MG63 (cell line): ENCODE measurements around the gene PASK. TPM values are rescaled to one million over a fixed set of nuclear protein-coding genes. Genes with fewer than 3 reads are reported as not detected.
"Not testable (repeated sequence)": the region's sequence is repeated elsewhere in the genome, so short reads cannot be mapped to it uniquely, and the experiment has no call there.

Experiments used
- DNase-seq: peaks from one replicate; pipeline ENCODE4 v3.0.0-alpha.2; 2020
- H3K27me3 ChIP-seq: fragments of 250-450 bp; sonication (Bioruptor Pico); 2 replicates; pipeline ENCODE4 v1.5.1; 2020; ENCODE audit warnings: mild to moderate bottlenecking, moderate library complexity
- H3K36me3 ChIP-seq: fragments of 250-450 bp; sonication (Bioruptor Pico); 2 replicates; pipeline ENCODE4 v1.5.1; 2020; ENCODE audit warnings: mild to moderate bottlenecking, moderate library complexity
- H3K4me3 ChIP-seq: fragments of 250-450 bp; sonication (Bioruptor Pico); 2 replicates; pipeline ENCODE4 v1.5.1; 2020; ENCODE audit warnings: mild to moderate bottlenecking, moderate library complexity
- H3K9me3 ChIP-seq: fragments of 250-450 bp; sonication (Bioruptor Pico); 2 replicates; pipeline ENCODE4 v1.5.1; 2020; ENCODE audit warnings: mild to moderate bottlenecking, moderate library complexity
- total RNA-seq: library from RNA; depleted of rRNA; stranded (reverse); fragments of >200 nt; shearing (Covaris generic); gene quantifications from 2 replicates; pipeline ENCODE4 v1.2.3, GENCODE V29; 2014; ENCODE audit warnings: low replicate concordance

Gene PASK
- total RNA-seq, 1 experiment from 2014 or later: 3.7 TPM

DNA sequence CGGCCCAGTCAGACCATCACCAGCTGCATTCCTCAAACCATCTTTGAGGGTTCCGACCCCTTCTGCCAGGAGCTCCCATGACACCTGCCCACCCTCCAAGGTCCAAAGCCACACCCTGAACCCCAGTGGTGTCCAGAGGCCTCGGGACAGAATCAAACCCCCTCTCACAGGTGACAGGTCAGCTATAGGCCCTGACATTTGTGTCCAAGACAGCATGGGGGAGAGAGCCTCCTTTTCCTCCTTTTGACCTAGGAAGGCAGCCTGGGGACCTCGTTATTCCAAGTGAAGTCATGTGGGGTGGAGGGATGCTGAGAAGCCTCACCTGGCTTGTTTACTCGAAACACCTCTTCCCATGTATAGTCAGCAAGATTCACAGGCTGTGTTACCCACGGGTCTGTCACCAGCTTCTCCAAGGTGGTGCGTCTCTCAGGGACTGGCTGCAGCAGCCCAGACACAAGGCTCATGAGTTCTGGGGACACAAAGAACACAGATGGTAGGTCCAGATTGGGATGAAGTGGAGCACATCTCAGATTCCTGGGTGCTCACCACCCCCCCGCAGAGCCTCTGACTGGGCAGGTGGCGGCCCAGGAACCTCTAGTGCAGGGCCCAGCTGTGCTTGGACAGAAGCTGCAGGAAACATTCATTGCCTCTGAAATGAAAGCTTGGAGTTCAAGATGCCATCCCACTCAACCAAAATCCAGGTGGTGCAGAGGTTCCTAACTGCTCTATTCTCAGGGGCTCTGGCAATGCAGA lies 42.1 kb downstream of the PASK start:
- Histone ChIP-seq H3K36me3 (no peaks in the 10 kb centered on the region), H3K9me3 (no peaks in the 10 kb centered on the region), H3K4me3 (no peak overlapping the region), H3K27me3 (no peaks in the 10 kb centered on the region)
- DNase-seq: no peak

DNA sequence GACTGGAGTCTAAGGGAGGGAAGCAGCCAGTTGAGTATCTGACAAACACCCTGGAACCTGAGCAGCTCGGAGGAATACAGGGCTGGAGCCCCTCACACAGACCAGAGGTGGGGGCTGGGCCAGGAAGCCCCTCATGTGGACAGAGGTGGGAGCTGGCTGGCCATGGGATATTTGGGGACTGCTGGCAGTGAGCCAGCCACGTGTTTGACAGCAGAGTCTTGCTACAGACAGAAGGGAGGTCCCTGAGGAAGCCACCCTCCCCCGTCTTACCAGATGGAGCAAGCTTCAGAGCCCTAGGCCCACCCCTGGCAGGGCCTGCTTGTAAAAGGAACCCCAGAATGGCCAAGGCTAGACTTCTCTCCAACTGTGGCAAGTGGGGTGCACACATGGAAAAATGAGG lies 43.6 kb downstream of the PASK start:
- DNase-seq: no peak
- H3K27me3 ChIP-seq: no peaks in the 10 kb centered on the region
- H3K4me3 ChIP-seq: no peak overlapping the region
- peaks cover 3% of the 10 kb centered on the region; the same call in 1 of the 2 replicates for H3K36me3 ChIP-seq
- H3K9me3 ChIP-seq: no peaks in the 10 kb centered on the region

DNA sequence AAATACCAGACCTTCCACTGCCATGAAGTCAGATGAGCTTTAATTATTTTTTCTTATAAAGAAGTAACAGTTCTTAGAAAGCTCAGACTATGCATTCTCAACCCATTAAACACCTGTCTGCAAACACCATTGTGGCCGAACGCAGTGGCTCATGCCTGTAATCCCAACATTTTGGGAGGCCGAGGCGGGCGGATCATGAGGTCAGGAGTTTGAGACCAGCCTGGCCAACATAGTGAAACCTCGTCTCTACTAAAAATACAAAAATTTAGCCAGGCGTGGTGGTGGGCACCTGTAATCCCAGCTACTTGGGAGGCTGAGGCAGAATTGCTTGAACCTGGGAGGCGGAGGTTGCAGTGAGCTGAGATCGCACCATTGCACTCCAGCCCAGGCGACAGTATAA lies 44.7 kb downstream of the PASK start:
- peaks cover 11% of the 10 kb centered on the region for H3K36me3 ChIP-seq
- not testable (repeated sequence) for DNase-seq, H3K4me3 ChIP-seq, H3K9me3 ChIP-seq, H3K27me3 ChIP-seq

DNA sequence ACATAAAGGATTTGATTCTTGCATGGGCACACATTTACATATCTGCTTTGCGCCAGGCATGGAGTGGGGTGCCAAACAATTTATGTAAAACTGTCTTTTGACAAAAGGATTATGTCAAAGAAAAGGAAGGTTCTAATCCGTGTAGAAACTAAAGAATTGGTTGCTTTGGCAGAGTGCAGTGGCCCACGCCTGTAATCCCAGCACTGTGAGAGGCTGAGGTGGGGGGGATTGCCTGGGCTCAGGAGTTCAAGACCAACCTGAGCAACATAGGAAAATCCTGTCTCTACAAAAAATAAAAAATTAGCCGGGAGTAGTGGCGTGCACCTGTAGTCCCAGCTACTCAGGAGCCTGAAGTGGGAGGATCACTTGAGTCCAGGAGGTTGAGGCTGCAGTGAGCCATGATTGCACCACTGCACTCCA lies 46.1 kb downstream of the PASK start:
- Histone ChIP-seq H3K36me3 (peaks cover 21% of the 10 kb centered on the region), H3K27me3 (no peaks in the 10 kb centered on the region), H3K9me3 (no peaks in the 10 kb centered on the region), H3K4me3 (peak overlapping the region; percentile 74)
- no peak for DNase-seq

DNA sequence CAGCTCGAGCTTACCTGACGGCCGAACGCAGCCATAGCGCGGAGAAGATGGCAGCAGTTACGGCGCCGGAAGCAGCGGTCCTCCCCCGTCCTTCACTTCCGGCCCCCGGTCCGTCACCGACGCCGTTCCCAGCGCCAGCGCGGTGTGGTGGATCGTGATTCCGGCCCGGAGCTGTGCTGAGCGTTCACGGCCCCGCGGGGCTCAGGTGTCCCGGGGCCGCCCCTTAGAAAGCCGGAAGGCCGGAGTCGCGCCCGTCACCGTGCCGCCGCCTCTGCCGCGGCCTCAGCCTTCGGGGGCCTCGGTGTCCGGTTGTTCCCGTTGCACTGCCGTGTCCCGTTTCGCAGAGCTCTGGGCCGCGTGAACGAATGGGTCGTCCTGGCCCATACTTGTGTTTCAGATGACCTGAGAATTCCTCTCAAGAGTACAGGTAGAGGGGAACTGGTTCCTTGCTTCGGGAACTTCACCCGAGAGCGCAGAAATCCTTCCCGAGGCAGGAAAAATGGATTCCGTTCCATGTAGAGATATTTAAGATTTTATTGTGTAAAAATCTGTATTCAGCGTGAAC lies 47.0 kb downstream of the PASK start, which contains the start of gene MTERF4:
Gene MTERF4 (minus strand): TSS at position 49 of the 565 bp plus-strand sequence. CDS start 14 bp downstream, at position 35.
- DNase-seq: peak; percentile 83
- Histone ChIP-seq H3K36me3 (peaks cover 28% of the 10 kb centered on the region), H3K4me3 (peak within 1 kb of the TSS; percentile 74), H3K9me3 (no peaks in the 10 kb centered on the region), H3K27me3 (no peaks in the 10 kb centered on the region)

DNA sequence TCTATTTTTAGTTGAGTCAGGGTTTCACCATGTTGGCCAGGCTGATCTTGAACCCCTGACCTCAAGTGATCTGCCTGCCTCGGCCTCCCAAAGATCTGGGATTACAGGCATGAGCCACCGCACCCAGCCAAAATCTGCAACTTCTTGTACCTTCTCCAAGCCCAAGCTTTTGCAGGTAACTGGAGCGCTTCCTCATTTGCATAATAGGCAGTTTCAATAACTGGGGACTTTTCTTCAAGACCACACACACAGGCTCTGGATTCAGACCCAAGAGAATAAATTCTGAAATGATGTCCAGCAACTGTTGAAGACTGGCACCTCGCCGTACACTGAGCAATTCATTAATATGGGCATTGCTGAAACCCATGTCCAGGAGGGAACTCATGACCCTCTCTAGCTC lies 50.0 kb downstream of the PASK start:
- Histone ChIP-seq H3K4me3 (no peak overlapping the region), H3K27me3 (no peaks in the 10 kb centered on the region), H3K9me3 (no peaks in the 10 kb centered on the region), H3K36me3 (peaks cover 58% of the 10 kb centered on the region)
- no peak for DNase-seq

DNA sequence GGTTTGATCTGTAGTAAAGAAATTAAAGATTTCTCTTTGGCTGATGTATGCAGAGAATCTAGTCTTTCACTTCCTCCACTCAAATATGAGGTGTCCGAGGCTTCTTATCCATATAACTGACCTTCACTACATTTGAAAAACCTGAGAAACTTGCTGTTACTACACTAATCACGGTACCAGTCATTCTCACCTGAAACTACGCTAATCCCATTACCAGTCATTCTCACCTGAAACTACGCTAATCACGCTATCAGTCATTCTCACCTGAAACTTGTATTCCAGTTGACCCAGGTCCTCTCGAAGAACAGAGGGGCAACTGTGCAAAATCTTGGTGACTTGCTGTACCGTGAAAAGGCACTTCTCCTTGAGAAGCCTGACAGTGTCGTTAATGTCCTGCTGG lies 52.3 kb downstream of the PASK start:
- no peak for DNase-seq
- Histone ChIP-seq H3K36me3 (peaks cover 64% of the 10 kb centered on the region), H3K4me3 (no peak overlapping the region), H3K27me3 (no peaks in the 10 kb centered on the region), H3K9me3 (no peaks in the 10 kb centered on the region)

DNA sequence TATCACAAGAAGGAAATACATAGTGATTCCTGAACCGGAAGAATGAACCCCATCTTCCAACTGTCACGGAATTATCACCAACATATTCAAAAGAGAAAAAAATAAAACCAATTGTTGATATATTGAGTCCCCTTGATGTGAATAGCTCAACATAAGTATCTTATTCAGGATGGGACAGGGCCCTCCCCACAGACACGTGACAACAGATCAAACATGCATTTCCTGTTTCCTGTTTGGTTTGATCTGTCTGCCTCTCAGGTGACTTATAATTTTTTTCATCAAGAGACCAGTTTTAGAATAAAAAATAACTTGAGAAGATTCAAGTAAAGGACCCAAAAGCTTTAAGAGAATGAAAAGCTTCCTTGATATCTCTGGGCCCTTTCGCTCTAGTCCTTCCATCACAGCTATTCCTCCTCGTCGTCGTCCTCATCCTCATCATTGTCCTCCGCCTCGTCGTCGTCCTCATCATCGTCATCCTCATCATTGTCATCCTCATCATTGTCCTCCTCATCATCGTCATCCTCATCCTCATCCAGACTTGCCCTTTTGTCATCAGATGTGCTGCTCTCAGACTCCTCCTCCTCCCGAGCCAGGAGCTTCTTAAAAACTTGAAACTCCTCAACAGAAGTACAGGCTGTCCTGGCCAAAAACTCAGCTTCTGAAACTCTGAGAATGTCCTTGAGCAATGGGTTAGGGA lies 53.5 kb downstream of the PASK start:
- Histone ChIP-seq H3K27me3 (no peaks in the 10 kb centered on the region), H3K9me3 (no peaks in the 10 kb centered on the region), H3K4me3 (no peak overlapping the region), H3K36me3 (peaks cover 66% of the 10 kb centered on the region)
- DNase-seq: no peak

DNA sequence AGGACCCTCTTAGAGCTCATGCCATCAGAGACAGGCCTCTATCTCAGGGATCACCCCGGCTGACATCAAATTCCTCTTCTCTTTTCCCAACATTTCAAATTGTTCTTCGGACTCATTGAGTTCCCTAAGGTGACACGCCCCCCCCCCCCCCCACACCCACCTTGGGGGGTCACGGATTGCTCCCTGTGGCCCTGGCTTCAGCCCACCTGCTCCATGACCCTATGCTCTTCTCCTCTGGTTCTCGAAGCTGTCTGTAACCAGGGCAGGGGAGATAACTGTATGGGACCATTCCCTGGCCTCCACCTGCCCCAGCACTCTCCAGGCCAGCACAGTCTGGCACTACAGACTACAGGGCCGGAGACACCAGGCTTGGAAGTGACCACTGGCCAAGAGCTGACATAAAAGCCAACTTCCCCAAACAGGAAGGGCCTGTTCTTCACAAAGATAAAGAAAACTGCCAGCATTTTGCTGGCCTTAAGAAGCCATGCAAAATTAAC lies 54.3 kb downstream of the PASK start:
- Histone ChIP-seq H3K27me3 (no peaks in the 10 kb centered on the region), H3K9me3 (no peaks in the 10 kb centered on the region), H3K4me3 (no peak overlapping the region), H3K36me3 (peaks cover 64% of the 10 kb centered on the region)
- DNase-seq: no peak

DNA sequence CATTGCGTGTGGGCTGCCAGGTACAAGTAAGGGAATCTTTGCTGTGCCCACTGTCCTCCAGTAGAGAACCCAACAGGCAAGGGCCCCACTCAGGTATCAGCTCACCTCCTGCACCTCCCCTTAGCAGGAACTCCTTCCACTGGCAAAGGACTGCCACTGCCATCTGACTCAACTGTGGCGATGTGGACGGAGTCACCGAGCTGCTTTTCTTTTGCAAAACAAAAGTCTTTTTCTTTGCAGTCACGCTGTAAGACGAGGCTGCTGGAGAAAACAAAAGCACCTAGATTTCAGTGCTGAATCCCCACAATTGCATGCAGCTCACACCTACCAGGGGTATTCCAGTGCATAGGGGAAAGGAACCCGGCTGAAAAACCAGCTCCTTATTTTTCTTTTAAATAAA lies 55.1 kb downstream of the PASK start:
- H3K36me3 ChIP-seq: peaks cover 56% of the 10 kb centered on the region
- H3K27me3 ChIP-seq: no peaks in the 10 kb centered on the region
- H3K4me3 ChIP-seq: no peak overlapping the region
- no peaks in the 10 kb centered on the region for H3K9me3 ChIP-seq
- no peak for DNase-seq

DNA sequence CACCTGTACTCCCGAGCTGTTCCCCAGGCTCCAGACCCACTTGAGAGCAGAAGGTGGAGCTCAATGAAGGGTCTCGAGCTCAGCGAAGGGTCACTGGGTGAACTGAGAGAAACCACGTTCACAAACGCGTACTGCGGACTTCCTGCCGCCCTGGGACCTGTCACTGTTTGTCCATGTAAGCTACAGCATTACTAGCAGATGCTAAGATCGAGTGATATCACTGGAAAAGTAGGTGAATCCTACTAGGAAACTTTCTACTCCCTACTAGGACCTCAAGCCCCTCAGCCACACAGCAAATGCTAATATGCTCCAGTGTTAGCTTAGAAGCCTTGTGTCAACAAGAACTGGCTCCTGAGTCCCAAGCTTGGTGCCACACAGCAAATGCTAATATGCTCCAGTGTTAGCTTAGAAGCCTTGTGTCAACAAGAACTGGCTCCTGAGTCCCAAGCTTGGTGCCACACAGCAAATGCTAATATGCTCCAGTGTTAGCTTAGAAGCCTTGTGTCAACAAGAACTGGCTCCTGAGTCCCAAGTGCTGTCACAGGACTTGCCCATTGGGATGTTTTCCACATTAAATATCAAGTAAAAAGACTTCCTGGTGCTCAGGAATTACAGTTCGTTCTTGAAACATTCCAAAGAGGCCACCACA lies 56.0 kb downstream of the PASK start:
- not testable (repeated sequence) for H3K9me3 ChIP-seq, DNase-seq, H3K27me3 ChIP-seq, H3K4me3 ChIP-seq
- peaks cover 53% of the 10 kb centered on the region for H3K36me3 ChIP-seq

DNA sequence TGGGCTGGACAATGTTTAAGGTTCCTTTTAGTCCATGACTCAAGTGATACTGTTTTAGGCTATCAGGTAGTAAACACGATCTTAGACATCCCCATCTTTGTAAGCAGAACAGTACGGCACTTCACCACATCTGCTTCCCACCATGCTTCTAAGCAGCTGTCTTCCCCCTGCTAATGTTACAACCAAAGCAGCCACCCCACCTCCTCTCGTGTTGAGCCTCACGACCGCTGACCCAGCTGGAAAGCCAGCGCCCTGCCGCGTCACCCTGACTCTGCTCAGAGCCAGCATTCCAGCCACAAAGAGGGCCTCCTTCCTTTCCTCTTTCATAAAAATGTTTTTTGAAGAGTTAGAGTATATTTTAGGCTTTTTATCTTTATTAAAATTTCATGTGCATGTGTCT lies 56.6 kb downstream of the PASK start:
- no peak for DNase-seq
- Histone ChIP-seq H3K36me3 (peaks cover 52% of the 10 kb centered on the region), H3K9me3 (no peaks in the 10 kb centered on the region), H3K27me3 (no peaks in the 10 kb centered on the region), H3K4me3 (no peak overlapping the region)

DNA sequence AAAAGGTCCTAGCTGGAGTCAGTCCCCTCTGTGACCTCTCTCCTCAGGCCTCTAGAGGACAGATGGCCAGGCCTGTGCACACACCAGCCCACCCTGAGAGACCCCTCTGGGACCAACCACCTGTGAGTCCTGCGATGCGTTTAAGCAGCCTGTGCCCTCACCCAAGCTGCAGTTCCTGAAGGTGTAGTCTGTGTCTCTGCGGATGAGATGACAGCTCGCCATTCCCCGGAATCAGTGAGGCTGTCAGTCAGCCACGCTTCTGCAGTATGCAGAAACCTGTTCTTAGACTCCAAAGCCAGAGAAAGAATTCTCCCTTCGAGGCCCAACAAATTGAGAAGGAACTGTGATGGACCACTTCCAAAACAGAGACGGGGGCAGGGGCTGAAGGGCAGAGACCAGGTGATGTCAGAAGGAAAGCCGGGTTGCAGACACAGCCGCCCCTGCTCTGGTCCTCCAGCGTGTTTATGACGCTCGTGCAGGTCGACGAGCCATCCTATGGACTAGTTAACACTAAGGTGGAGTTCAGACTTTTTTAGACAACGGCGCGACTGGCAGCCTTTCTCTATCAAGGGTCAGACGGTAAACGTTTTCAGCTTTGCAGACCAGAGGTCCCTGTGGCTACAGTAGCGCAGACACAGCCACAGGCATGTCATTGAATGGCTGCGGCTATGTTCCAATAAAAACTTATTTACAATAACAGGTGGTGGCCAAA lies 57.4 kb downstream of the PASK start:
- Histone ChIP-seq H3K36me3 (peaks cover 53% of the 10 kb centered on the region), H3K9me3 (no peaks in the 10 kb centered on the region), H3K4me3 (no peak overlapping the region), H3K27me3 (no peaks in the 10 kb centered on the region)
- DNase-seq: no peak

DNA sequence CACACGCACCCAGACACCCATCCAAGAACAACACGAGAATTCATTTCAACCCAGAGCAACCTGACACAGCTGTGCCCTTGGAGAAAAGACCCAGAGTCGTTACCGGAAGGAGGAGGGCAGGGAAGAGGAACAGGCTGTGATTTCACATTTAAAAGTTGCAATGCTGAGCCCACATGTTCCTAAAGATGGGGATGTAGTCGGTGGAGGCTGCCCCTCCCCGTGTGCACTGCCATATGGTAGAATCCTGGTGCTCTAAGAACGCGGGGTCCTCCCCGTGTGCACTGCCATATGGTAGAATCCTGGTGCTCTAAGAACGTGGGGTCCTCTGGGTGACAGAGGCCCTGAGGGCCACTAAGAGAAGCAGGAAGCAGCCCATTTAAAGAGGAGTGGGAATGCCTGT lies 58.1 kb downstream of the PASK start:
- Histone ChIP-seq H3K36me3 (peaks cover 51% of the 10 kb centered on the region), H3K27me3 (no peaks in the 10 kb centered on the region), H3K4me3 (no peak overlapping the region), H3K9me3 (no peaks in the 10 kb centered on the region)
- no peak for DNase-seq

DNA sequence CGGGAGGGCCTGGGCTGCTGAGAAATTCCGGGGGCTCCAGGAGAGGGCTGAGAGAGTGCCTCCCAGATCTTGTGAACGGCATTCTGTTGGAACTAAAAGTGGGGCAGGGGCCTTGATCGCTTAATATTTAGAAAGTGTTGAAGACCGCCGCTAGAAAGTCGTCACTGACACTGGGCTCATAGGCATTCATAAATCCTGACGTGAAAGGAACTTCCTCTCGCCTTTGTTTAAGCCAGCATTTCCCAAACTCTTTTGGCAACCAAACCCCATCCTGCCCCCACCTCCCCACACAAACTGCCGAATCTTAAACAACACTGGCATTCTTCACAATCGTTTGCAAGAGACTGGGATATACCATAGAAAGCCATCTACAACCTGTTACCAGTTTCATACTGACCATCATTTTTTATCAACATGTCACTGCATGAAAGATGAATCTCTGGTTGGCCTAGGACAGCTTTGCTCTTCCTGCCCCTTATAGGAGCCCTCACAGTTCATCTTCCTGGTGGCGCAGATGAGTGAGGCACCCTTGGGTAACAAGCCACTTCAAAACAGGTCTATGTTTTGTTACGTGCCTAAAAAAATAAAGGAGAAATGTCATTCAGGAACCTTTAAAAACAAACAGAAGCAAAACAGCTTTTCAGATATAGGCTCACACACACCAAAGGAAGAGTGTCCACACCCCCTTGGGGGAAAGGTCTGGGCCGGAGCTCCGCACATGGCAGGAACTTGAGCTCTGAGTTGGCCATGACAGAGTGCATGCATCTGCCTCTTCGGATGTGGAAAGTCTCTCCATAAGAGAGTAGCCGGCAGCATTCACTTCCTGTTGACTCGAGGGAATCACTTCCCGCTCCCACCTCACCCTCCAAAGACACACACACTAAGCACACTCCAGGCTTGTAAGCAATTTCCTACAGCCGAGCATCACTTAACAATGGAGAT lies 60.2 kb downstream of the PASK start:
- no peak overlapping the region for H3K4me3 ChIP-seq
- DNase-seq: no peak
- H3K36me3 ChIP-seq: peaks cover 44% of the 10 kb centered on the region
- H3K9me3 ChIP-seq: no peaks in the 10 kb centered on the region
- no peaks in the 10 kb centered on the region for H3K27me3 ChIP-seq

DNA sequence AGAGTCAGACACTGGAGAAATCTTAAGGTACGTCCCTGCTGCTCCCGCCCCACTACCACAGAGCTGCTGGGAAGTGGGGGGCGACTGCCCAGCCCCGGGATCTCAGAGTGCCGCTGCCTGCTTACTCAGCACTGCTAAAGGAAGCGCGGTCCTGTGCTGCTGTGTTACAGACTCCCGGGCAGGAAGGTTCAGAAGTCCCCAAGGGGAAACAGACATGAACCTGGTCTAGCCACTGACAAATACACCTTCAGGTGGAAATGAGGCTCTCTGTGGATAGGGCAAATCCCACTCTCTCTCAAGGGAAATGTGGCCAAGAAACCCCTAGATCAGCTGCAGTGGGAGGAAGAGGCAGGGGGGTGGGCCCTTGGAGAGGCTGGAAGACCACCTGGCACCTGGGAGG lies 60.9 kb downstream of the PASK start:
- Histone ChIP-seq H3K36me3 (peaks cover 40% of the 10 kb centered on the region), H3K9me3 (no peaks in the 10 kb centered on the region), H3K4me3 (no peak overlapping the region), H3K27me3 (no peaks in the 10 kb centered on the region)
- DNase-seq: no peak
